Body of pancreas (tissue), 4 donors: Measurements from ENCODE around the gene PSG4. TPM values are rescaled to one million over a fixed set of nuclear protein-coding genes. Genes with fewer than 3 reads are reported as not detected.
"Not testable (repeated sequence)": the region's sequence is repeated elsewhere in the genome, so short reads cannot be mapped to it uniquely, and the experiment has no call there.

Source experiments
- ATAC-seq: fragments of 150-250 bp; one replicate; pipeline ENCODE4 v1.9.1; 2016
- DNase-seq, 4 donors: peaks; one replicate each; pipeline ENCODE4 v3.0.0-alpha.2; 2019
- H3K27ac ChIP-seq, 4 donors: fragments of 200-600 bp; sonication (generic); 1 replicate in 3 of 4; 2 replicates in 1 of 4; pipeline versions ENCODE4 v1.5.1 to v1.6.1; 2016 to 2019; ENCODE audit warnings: mild to moderate bottlenecking in 1 of 4, mixed read lengths in 1 of 4, moderate library complexity in 1 of 4
- H3K27me3 ChIP-seq, 2 donors: fragments of 200-600 bp; sonication (generic); one replicate each; pipeline ENCODE4 v1.6.0; 2016; ENCODE audit warnings: mild to moderate bottlenecking in 1 of 2
- H3K36me3 ChIP-seq, 2 donors: fragments of 200-600 bp; sonication (generic); replicated peaks in 1 of 2; 2 replicates each; pipeline ENCODE4 v1.5.1; 2016; ENCODE audit warnings: low read depth in 2 of 2; ENCODE audit not compliant: insufficient read depth in 1 of 2
- H3K4me1 ChIP-seq: fragments of 200-600 bp; sonication (generic); one replicate; pipeline ENCODE4 v1.6.0; 2016
- H3K4me3 ChIP-seq, 2 donors: fragments of 200-600 bp; sonication (generic); 1 replicate in 1 of 2; 2 replicates in 1 of 2; pipeline ENCODE4 v1.5.1; 2016 to 2019
- H3K9me3 ChIP-seq, 3 donors: fragments of 200-600 bp; sonication (generic); 1 replicate in 2 of 3; 2 replicates in 1 of 3; pipeline ENCODE4 v1.5.1; 2016
- CTCF ChIP-seq, 7 experiments: fragments of 450-650 bp in 4 of 7; fragments of 200-600 bp in 3 of 7; sonication (generic) in 3 of 7; IDR thresholded peaks; one replicate each; pipeline ENCODE4 v1.5.1; 2016 to 2019; ENCODE audit warnings: antibody characterized with exemption in 7 of 7
- POLR2A ChIP-seq, 3 donors: fragments of 450-650 bp; IDR thresholded peaks; one replicate each; pipeline ENCODE4 v1.6.1; 2016; ENCODE audit warnings: antibody characterized with exemption in 3 of 3, mild to moderate bottlenecking in 2 of 3
- WGBS, 2 donors: methylation state at CpG; one replicate each; pipeline ENCODE4 v1.1.5; 2017; 5-methylcytosine and 5-hydroxymethylcytosine counted together
- intact Hi-C: fragments of 100-400 bp; cut with DNase I; formaldehyde crosslinking; loops from one replicate; pipeline ENCODE4 v1.15.1; 2023
- total RNA-seq, 2 donors: library from RNA; depleted of rRNA; stranded (reverse); fragments of >200 nt; gene quantifications; one replicate each; pipeline ENCODE4 v1.1.0, GENCODE V29; 2016

Gene PSG4
- total RNA-seq, 2 donors from 2014 or later = 0.52 TPM; not detected in 1

GRCh38 chr19:43207991-43208390, 2.6 kb upstream of the PSG4 start:
- intact Hi-C loops = no loop called here
- no peaks in the 10 kb centered on the region for H3K9me3 ChIP-seq
- H3K4me1 ChIP-seq = no peaks in the 10 kb centered on the region
- no peak for TF ChIP-seq CTCF (IDR thresholded peaks at IDR 0.05)
- TF ChIP-seq POLR2A (IDR thresholded peaks at IDR 0.05) = no peak
- DNase-seq (no peak), ATAC-seq (no peak)
- H3K27me3 ChIP-seq = no peaks in the 10 kb centered on the region
- no peaks in the 10 kb centered on the region for H3K36me3 ChIP-seq
- H3K27ac ChIP-seq = no peak overlapping the region
- no peak overlapping the region for H3K4me3 ChIP-seq
- 31 to 42% methylated on average over 4 of the region's 4 CpGs for WGBS, 2 donors

DNA sequence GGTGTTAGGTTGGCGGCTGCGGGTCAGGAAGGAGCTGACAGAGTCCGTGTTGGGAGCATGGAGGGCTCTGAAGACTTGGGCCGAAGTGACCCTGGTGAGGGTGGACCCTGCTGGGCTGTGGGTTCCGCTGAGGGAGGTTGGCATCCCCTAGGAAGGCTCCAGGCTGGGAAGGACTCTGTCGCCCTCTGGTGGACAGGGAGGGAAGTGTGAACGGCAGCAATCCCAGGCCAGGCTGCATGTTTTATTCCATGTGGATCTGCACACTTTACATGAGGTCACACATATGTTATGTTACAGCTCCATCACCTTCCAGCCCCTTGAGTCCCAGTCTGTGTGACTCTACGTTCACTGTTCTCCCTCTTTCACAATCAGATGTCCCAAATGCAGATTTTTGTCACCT, 1.7 kb upstream of the PSG4 start:
- WGBS, 2 donors = 29 to 42% methylated on average over 5 to 8 of the region's 8 CpGs
- intact Hi-C loops = not testable (repeated sequence)

DNA sequence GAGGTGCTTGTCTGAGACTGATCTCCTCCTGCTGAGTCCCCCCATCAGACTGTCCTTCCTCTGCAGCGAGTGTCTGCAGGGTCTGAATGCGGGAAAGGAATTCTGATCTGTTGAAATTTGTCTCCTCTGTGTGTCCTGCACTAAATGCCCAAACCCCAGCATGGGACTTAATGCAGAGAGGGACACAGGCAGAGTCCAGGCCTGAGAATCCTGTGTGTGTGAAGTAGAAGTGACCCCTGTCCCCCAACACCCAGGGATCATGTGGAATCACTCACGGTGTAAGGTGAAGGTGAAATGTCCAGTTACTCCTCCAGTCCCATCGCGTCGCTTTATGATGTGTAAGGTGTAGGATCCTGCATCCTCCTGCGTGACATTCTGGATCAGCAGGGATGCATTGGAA, 1.8 kb downstream of the PSG4 start:
- H3K4me1 ChIP-seq, DNase-seq, intact Hi-C loops, H3K27me3 ChIP-seq, H3K4me3 ChIP-seq, H3K36me3 ChIP-seq, H3K27ac ChIP-seq, ATAC-seq, H3K9me3 ChIP-seq: not testable (repeated sequence)
- 79 to 84% methylated on average over 7 of the region's 7 CpGs for WGBS, 2 donors

More for the DNA sequence above, 1.7 kb upstream of the PSG4 start:
- not testable (repeated sequence) for H3K9me3 ChIP-seq, H3K36me3 ChIP-seq, H3K4me1 ChIP-seq, H3K4me3 ChIP-seq, H3K27me3 ChIP-seq, H3K27ac ChIP-seq, ATAC-seq
- peak in 5 of 7 experiments; percentile 30 to 48 (median 41) for TF ChIP-seq CTCF (IDR thresholded peaks at IDR 0.05)
- DNase-seq = peak in 2 of 4 donors; percentile 7 to 19

GRCh38 chr19:43201891-43202290, 3.5 kb downstream of the PSG4 start:
- H3K36me3 ChIP-seq, H3K4me1 ChIP-seq, H3K27me3 ChIP-seq, DNase-seq, intact Hi-C loops, H3K9me3 ChIP-seq, ATAC-seq, H3K4me3 ChIP-seq: not testable (repeated sequence)
- WGBS, 2 donors = 23 to 27% methylated on average over 2 of the region's 2 CpGs
- H3K27ac ChIP-seq = peak overlapping the region in 2 of 4 donors; percentile 58 to 70

GRCh38 chr19:43201337-43201801, 4.1 kb downstream of the PSG4 start:
- 31 to 40% methylated on average over 7 of the region's 7 CpGs for WGBS, 2 donors
- H3K4me3 ChIP-seq, H3K4me1 ChIP-seq, ATAC-seq, H3K36me3 ChIP-seq, H3K9me3 ChIP-seq, H3K27me3 ChIP-seq, intact Hi-C loops: not testable (repeated sequence)
- peak overlapping the region in 2 of 4 donors; percentile 58 to 70 for H3K27ac ChIP-seq
- peak in 1 of 4 donors; percentile 16 for DNase-seq

DNA sequence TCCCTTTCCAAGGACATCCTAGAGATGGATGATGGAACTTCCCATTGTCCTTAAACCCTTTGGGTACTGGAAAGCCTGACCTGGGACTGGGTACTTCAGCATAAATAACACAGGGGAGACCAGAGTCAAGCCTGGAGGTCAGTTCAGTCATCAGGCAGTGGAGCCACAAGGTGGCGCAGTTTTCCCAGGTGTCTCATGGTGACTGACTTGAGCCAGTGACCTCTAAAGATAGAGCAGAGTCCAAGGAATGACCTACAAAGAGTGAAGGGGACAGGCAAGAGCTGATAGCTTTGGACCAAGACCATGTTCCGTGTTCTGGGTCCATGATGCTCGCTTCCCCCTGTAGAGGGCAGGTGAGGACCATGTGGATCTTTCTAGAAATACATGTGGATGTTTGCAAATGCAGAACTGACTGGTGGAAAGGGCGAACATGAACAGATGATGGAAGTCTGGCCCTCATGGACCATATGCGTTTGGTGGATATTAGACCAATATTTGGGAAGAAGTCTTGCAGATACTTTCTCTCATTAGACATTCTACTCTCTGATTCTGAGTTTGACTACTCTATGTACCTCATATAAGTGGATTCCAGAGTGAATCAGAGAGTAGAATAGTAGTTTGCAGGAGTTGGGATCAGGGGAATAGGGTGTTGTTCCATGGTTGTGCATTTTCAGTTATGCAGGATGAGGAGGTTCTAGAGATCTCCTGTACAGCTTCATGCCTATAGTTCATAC, 6.6 kb downstream of the PSG4 start:
- H3K27me3 ChIP-seq, H3K27ac ChIP-seq, intact Hi-C loops, DNase-seq, H3K4me3 ChIP-seq, H3K9me3 ChIP-seq, ATAC-seq, H3K4me1 ChIP-seq, H3K36me3 ChIP-seq: not testable (repeated sequence)
- WGBS, 2 donors = 41 to 49% methylated on average over 5 of the region's 5 CpGs

- H3K36me3 ChIP-seq, DNase-seq, H3K4me3 ChIP-seq, H3K9me3 ChIP-seq, ATAC-seq, H3K4me1 ChIP-seq, H3K27me3 ChIP-seq, H3K27ac ChIP-seq, intact Hi-C loops: not testable (repeated sequence)
- 72 to 90% methylated on average over 2 of the region's 7 CpGs for WGBS, 2 donors
Observed at GRCh38 chr19:43197666-43198397, 7.6 kb downstream of the PSG4 start.

DNA sequence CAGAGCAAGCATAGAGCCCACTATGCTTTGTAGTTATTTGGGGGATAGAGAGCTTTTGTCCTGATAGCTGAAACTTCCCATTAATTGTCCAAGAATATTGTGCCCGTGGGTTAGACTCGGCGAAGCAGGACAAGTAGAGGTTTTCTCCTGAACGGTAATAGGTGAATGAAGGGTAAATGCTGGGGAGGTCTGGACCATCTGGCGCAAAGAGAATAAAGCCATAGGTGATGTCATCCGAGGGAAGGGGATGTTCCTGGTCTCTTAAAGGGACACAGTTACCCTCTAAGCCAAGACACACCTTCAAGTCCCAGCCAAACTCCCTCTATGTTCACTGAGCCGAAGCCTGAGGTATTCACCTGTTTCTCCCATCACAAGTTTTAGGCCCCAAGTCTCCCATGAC, 11.0 kb downstream of the PSG4 start:
- H3K4me3 ChIP-seq, H3K27ac ChIP-seq, intact Hi-C loops, H3K9me3 ChIP-seq, DNase-seq, ATAC-seq, H3K27me3 ChIP-seq, H3K36me3 ChIP-seq, H3K4me1 ChIP-seq: not testable (repeated sequence)
- WGBS, 2 donors = 60 to 68% methylated on average over 7 of the region's 7 CpGs

DNA sequence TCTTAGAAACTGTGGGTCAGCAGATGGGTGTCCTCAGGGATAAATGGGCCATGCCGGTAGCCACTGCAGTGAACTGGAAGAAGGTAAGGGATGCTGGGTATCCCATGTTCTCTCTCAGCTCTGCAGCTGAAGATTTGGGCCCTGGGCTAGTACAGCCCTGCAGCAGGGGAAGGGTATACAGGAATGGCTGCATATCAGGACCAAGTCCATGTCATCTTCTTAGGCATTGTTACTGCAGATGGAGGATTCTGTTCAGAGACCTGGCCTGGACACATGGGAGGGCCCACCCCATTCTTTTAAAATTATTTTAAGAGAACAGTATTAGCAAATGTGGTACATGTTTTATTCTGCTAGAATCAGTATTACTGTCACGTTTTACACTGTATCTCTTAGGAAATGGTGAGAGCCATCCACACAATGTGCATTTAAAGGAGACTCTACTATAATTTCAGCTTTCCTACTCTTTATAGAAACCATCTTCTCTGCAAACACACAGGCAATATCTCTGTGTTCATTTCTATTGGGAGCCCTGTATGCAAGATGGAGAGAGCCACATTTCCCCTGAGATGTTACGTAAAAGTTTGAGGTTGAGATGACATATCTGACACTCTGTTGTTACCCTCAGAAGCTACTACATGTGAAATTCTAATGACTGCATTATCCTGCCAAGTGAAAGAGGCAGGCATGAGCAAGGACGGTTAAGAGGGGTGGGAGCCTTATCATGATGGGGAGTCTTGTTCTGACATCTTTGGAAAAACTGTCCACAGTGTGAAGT, 12.9 kb downstream of the PSG4 start:
- H3K9me3 ChIP-seq, H3K36me3 ChIP-seq, H3K27me3 ChIP-seq, H3K4me1 ChIP-seq, H3K27ac ChIP-seq, intact Hi-C loops, ATAC-seq, DNase-seq, H3K4me3 ChIP-seq: not testable (repeated sequence)
- WGBS, 2 donors = 47 to 63% methylated on average over 4 of the region's 4 CpGs
